ENCODE measurements around the gene TRAPPC8.
"Not testable (repeated sequence)": the region's sequence is repeated elsewhere in the genome, so short reads cannot be mapped to it uniquely, and the experiment has no call there.

The TRAPPC8 gene, protein sequence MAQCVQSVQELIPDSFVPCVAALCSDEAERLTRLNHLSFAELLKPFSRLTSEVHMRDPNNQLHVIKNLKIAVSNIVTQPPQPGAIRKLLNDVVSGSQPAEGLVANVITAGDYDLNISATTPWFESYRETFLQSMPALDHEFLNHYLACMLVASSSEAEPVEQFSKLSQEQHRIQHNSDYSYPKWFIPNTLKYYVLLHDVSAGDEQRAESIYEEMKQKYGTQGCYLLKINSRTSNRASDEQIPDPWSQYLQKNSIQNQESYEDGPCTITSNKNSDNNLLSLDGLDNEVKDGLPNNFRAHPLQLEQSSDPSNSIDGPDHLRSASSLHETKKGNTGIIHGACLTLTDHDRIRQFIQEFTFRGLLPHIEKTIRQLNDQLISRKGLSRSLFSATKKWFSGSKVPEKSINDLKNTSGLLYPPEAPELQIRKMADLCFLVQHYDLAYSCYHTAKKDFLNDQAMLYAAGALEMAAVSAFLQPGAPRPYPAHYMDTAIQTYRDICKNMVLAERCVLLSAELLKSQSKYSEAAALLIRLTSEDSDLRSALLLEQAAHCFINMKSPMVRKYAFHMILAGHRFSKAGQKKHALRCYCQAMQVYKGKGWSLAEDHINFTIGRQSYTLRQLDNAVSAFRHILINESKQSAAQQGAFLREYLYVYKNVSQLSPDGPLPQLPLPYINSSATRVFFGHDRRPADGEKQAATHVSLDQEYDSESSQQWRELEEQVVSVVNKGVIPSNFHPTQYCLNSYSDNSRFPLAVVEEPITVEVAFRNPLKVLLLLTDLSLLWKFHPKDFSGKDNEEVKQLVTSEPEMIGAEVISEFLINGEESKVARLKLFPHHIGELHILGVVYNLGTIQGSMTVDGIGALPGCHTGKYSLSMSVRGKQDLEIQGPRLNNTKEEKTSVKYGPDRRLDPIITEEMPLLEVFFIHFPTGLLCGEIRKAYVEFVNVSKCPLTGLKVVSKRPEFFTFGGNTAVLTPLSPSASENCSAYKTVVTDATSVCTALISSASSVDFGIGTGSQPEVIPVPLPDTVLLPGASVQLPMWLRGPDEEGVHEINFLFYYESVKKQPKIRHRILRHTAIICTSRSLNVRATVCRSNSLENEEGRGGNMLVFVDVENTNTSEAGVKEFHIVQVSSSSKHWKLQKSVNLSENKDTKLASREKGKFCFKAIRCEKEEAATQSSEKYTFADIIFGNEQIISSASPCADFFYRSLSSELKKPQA (N-terminal part only)

DNA sequence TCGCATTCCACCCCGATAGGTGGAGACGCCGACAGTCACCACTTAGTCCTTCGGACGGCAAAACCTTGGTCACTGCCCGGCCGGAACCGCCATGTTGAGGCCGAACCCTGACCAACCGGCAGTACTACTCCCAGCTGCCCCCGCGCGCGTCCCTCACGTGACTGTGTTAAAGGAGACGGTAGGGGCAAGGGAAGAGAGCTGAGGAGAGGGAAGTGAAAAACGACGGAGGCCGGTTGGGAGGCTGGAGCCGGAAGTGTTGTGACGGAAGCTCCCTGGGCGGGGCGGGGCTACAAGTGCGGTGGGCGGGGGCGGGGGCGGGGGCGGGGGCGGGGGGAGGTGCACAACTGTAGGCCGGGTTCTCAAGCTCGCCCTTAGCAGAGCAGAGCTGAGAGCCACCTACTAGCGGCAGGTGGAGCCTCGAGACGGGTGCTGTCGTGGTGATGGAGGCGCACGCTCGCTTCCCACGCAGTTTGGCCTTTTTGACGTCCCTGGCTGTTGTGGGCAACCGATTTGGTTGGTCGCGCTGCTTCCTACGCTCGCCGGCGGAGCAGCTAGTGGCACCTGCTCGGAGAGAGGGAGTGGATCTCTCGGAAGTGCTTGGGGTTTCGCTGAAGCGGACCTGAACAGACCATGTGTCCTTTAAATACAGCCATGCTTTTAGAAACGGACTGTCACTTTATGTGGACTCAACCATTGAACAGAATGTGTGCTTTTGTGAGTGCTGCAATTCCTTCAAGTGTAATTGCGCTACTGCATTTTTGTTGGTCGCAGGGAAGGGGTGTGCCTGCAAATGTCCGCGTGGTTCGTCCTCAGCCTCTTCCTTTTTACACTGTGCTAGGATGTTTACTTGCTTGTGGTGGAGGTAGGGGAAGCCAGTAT is at the start of gene TRAPPC8:
Gene TRAPPC8, minus strand, starts transcription at position 130 of the 879 bp plus-strand sequence. CDS start 364 bp downstream, outside the sequence.
- peak; percentile 98 for DNase-seq

DNA sequence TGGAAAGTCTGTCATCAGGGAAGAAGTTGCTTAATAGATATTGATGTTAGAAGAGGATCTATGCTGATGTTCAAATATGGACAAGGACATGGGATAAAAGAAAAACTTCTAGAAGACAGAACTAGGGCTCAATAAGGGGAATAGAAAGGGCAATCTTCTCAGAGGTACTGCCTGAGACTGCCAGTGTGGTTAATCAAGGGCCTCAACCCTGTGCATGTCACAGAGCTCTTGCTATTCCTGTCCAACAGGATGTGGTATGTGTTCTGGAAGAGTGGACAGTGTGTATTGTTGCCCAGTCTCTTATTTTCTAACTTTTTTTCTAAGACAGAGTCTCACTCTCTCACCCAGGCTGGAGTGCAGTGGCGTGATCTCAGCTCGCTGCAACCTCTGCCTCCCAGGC is 47.9 kb upstream of the TRAPPC8 start:
- DNase-seq: no peak

DNA sequence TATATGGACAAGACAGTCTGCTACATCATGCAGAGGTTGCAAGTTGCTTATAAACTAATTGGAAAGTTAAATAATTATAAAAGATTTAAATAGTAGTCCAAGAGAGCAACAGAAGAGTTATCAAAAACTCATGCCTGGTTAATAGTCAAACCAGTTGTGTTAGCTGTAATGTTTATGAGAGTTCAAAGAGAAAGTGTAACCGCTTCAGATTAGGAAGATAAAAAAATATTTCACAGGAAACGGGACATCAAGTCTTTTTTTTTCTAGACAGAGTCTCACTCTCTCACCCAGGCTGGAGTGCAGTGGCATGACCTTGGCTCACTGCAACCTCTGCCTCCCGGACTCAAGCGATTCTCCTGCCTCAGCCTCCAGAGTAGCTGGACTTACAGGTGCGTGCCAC is 41.0 kb upstream of the TRAPPC8 start:
- DNase-seq: no peak

DNA sequence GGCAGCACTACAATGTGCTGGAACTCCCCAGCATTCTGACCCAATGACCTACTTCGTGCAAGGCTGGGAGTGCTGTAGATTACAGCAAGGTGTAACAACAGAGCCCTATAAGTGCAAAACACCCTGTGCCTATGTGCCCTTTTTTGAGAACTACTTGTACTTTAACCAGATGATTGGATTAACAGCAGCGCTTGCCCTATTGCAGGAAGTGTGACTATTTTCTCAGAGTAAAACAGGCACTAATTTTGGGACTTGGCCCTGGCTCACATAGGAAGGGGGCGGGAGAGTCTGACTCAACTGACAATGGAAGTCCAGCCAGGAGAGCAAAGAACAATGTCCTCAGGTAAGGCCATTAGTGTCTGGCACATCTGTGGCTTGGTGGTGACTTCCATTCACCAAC is 40.1 kb upstream of the TRAPPC8 start:
- DNase-seq: no peak

DNA sequence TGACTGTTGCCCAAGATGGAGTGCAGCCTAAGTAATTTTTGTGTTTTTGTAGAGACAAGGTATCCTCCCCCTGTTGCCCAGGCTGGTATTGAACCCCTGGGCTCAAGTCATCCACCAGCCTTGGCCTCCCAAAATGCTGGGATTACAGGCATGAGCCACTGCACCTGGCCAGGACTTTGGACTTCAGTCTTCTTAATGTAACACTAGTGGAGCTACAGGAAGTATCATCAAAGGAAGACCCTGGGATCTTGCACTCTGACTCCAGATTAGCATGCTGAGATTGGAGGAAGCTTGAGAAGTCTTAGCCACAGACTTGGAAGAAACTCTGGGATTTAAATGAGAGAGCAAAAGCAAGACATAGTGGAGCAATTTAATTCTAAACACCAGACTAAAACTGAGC is 37.9 kb upstream of the TRAPPC8 start:
- DNase-seq: no peak

DNA sequence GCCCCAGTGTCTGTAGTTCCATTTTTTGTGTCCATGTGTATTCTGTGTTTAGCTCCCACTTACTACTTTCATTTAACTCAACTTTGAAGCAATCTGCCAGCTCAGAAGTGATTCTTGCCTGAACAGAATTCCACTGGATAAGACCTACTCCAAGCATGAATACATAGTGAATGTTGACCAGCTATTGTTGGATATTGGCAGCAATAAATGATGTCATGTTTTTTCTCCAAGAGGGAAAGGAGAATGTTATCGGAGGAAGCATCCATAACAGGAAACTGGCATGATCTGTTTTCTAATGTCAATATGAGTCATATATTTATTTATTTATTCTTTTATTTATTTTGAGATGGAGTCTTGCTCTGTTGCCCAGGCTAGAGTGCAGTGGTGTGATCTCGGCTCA is 36.8 kb upstream of the TRAPPC8 start:
- DNase-seq: peak; percentile 80

DNA sequence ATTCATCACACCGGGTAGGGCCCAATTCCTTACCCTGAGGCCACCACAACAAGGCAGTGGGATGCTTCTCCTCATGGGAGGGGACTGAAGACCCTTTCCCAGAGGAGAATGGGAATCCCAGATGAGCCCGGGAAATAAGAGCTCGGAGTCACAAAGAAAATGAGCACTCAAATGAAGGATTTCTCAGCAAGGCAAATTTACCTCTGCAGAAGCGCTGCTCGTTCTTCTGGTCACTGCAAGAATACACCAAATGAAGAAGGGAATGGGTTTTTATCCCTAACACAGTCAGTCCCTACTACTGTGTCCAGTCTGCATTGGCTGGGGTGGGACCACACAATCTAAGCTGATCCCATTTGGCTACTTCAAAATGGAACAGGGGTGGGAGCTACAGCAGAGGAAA is 35.7 kb upstream of the TRAPPC8 start:
- DNase-seq: peak; percentile 4

DNA sequence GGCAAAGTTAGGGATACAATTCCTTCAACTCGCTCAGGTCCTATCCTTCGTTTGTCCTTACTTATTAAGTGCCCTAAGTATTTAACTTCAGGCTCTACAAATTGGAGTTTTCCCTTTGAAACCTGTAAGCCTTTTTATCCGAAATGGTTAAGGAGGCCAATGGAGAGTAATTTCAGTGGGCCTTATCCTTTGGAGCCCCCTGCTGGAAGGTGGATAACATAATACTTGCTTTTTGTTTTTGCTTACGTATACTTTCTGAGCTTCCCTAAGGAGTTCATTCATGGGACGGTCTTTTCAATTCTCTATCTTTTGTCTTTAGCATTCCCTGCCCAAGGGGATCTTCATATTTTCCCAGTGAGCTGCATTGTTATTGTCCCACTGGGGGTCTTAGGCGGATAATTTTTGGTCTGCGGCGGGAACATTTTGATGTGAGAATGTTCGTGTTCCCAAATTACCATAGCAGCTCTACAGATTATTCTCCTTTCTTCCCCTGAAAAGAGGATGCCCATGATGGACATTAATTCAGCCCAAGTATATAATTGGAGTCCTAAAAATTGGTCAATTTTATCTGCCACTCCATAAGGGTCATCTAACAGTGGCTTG is 34.4 kb upstream of the TRAPPC8 start:
- peak; percentile 68 for DNase-seq

DNA sequence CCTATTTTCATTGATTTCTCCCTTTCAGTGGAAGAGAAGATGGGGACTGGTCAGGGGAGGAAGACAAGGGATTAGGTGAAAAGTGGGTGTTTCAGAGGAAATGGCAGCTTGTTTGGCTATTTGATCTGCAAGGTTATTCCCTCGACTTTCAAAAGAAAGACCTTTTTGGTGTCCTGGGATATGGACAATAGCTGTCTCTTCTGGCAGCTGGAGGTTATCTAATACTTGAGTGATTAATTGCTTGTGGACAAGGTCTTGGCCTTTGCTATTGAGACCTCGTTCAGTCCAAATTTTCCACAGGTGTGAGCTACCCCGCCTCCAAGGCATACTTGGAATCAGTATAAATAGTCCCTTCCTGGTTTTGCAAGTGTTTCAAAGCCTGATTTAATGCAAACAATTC is 33.3 kb upstream of the TRAPPC8 start:
- DNase-seq: no peak

DNA sequence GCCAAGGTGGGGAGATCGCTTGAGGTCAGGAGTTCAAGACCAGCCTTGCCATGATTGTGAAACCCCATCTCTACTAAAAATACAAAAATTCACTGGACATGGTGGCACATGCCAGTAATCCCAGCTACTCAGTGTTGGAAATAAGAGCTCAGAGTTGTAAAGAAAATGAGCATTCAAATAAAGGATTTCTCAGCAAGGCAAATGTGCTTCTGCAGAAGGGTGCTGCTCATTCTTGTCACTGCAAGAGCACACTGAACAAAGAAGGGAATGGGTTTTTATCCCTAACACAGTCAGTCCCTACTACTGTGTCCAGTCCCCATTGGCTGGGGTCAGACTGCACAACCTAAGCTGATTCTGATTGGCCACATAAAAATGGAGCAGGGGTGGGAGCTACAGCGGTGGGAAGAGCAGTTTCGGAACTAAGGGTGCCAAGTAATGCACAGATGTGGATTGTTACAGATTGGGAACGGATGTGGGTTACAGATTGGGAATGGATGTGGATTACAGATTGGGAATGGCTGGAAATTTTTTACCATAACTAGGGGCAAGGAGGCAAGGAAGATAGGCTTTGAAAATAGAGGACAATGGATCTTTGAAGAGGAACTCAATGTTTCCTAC is 31.1 kb upstream of the TRAPPC8 start:
- peak; percentile 29 for DNase-seq

DNA sequence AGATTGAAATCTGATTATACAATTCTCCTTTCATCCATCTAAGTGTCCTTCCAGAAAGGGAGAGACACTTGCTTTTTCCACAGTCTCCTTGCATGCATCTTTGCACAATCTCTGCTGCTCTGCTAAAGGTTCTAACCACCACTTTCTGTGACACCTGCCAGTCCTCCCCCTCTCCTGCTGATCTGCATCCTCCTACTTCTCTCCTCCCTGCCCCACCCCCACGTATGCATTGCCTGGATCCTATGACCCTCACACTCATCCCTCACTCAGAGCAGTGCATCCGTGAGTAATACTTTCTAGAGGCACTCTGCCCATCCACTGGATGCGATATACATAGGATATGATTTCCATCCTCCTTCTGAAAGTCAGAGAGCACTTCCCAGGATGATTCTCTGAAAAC is 27.7 kb upstream of the TRAPPC8 start:
- DNase-seq: no peak

DNA sequence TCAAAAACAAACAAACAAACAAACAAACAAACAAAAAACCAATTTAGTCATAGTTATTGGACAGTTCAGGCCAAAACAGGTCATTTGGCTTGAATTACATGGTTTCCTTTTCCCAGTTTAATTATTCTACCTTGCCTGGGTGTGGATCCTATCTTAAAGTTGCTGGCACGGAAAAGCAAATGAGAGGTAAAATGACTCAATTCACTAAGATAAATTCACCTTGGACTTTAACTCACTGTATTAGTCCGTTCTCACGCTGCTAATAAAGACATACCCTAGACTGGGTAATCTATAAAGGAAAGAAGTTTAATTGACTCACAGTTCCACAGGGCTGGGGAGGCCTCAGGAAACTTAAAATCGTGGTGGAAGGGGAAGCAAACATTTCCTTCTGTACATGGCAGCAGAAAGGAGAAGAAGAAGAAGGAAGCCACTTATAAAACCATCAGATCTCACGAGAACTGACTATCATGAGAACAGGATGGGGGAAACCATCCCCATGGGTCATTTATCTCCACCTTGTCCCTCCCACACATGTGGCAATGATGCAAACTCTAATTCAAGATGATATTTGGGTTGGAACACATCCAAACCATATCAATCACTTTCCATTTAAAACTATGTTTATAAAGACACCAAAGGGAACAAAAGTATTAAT is 22.5 kb upstream of the TRAPPC8 start:
- DNase-seq: no peak

DNA sequence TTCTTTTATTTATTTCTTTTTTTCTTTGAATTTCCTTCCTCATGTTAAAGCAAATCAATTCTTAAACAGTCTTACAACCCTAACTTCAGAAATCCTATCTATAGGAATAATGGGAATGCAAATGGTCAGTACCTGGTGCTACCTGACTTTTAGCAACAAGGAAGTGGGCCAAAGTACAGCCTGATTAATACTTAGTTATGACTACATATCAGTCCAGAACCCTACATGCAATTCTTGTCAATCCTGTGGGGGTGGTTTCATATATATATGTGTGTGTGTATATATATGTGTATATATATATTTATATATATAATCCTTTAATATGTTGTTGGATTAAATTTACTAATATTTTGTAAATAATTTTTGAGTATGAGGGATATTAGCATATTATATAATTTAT is 14.8 kb upstream of the TRAPPC8 start:
- no peak for DNase-seq

DNA sequence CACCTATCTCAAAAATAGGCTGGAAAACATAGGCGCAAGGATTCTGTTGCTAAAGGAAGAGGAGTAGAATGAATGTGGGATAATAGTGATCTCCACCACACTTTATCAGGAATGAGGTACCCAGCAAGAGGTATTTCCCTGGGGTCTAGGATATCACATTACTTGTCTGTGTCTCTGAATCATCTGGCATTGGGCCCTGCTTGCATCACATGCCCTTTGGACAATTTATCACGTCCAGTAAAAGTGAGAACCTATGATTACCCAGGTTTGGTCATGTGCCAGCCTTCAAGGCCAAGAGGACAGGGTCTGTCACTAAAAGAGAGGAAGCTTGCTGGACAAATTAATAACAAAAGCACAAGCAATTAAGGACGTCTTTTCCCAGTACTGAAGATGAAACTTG is 11.4 kb upstream of the TRAPPC8 start:
- no peak for DNase-seq

DNA sequence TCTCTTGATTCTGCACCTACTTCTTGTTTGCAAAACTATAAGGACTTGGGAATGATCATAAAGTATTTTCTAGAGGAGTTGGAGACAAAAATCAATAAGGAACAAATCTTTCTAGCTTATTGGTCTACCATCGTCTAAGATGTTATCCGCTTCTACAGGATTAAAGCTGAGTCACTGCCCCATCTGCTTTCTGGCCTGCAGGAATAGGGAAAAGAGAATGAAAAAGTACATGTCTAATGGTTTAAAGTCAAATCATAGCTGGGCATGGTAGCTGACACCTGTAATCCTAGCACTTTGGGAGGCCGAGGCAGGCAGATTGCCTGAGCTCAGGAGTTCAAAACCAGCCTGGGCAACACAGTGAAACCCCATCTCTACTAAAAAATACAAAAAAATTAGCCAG is 10.8 kb upstream of the TRAPPC8 start:
- DNase-seq: not testable (repeated sequence)

DNA sequence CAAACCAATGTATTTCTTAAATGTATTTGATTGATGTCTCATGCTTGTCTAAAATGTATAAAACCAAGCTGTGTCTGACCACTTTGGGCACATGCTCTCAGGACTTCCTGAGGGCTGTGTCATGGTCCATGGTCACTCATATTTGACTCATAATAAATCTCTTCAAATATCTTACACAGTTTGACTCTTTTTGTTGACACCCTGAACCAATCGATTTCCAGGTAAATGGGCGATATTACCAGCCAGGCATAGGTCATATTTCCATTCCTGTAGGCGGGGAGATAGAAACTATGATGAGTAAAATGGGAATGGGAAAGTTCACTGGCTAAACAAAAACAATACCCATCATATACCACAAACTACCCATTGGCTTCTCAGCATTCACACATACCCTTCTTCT is 9.3 kb upstream of the TRAPPC8 start:
- no peak for DNase-seq

DNA sequence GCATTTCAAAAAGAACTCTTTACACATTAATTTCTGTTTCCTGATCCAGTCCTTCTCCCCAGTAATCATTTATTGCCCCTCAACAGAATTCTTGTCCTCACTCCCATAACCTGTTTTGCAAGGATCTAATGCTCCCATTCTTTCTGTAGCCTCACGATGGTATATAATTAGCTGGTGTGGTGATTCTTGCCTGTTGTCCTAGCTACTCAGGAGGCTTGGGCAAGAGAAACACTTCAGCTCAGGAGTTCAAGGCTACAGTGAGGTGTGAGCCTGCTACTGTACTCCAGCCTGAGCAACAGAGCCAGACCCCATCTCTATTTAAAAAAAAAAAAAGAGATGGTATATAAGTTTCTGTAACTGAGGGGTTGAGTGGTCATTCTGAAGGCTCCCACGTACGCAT is 7.7 kb upstream of the TRAPPC8 start:
- peak; percentile 4 for DNase-seq

DNA sequence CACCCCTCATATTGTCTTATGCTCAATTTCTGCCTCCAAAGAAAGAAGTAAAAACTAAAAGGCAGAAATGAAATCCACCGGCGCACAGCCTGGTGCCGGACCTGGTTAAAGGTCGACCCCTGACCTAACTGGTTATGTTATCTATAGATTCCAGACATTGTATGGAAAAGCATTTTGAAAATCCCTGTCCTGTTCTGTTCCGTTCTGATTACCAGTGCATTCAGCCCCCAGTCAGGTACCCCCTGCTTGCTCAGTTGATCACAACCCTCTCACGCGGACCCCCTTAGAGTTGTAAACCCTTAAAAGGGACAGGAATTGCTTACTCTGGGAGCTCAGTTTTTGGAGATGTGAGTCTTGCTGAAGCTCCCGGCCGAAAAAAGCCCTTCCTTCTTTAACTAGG is 5.4 kb upstream of the TRAPPC8 start:
- DNase-seq: not testable (repeated sequence)

DNA sequence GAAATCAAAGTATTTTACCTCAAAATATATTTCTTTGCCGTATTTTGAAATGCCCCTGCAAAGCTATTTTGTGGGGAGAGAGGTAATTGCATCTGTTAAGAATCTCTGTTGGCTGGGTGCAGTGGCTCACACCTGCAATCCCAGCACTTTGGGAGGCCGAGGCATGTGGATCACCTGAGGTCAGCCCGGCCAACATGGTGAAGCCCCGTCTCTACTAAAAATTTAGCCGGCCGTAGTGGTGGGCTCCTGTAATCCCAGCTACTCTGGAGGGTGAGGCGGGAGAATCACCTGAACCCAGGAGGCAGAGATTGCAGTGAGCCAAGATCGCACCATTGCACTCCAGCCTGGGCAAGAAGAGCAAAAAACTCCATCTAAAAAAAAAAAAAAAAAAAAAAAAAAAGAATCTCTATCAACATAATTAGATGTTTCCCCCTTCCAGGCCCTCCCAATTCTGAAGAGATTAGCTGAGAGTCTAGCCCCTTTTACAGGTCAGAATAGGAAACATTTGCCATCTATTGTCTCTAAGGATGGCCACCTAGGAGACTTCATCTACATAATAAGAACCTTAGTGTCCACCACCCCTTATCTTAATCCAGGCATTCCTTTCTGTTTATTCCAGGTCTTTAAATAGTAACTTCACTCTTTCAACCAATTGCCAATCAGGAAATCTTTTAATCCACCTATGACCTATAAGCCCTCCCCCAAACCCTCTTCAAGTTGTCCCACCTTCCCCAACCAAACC is 3.5 kb upstream of the TRAPPC8 start:
- no peak for DNase-seq
